Measurements from ENCODE around the gene TLE4.

DNA sequence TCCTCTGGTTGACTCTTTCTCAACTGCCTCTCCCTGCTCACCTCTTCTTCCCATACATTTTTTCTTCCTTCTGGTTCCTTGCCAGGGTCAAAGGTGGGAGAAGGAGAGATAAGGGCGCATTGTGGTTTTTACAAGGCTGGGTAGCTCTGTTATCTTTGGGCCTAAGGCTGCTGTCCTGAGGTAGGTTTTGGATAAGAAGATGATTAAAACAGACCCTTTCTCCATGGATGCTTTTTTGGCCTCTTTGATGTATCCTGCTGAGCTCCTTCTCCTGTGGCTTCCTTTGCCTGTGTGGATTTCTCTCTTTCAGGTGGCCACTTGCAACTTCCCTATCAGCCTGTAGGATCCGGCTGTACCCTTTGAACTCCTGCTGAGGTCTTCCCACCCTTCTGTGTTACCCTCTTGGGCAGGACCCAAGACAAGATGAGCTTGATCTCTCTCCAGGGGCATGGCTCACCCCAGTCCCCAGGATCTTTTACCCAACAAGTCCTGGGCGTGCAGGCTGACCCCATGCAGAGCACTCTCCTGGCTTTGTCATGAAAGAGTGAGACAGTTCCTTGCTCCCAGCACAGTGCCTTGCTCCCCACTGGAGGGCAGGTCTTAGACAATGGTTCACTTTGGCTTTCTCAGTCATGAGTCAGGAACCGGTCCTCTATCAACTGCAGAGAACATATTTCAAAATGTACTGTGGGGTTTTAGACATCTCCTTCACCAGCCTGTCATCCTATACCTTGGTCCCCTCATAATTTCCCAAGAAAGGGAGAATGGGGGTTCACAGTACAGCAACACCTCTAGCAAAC is 197.9 kb downstream of the TLE4 start:
- TF ChIP-seq, protein P1, sequence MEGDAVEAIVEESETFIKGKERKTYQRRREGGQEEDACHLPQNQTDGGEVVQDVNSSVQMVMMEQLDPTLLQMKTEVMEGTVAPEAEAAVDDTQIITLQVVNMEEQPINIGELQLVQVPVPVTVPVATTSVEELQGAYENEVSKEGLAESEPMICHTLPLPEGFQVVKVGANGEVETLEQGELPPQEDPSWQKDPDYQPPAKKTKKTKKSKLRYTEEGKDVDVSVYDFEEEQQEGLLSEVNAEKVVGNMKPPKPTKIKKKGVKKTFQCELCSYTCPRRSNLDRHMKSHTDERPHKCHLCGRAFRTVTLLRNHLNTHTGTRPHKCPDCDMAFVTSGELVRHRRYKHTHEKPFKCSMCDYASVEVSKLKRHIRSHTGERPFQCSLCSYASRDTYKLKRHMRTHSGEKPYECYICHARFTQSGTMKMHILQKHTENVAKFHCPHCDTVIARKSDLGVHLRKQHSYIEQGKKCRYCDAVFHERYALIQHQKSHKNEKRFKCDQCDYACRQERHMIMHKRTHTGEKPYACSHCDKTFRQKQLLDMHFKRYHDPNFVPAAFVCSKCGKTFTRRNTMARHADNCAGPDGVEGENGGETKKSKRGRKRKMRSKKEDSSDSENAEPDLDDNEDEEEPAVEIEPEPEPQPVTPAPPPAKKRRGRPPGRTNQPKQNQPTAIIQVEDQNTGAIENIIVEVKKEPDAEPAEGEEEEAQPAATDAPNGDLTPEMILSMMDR (IDR thresholded peaks at IDR 0.05; ENCODE audit: low read length): no peak
- no peak for TF ChIP-seq EZH2phosphoT487 (IDR thresholded peaks at IDR 0.05; ENCODE audit: low read length)
